ENCODE results near the gene ATXN2. TPM values are rescaled to one million over a fixed set of nuclear protein-coding genes. Genes with fewer than 3 reads are reported as not detected.

Gene ATXN2
- polyA plus RNA-seq, 1 experiment, result 19.1 TPM

DNA sequence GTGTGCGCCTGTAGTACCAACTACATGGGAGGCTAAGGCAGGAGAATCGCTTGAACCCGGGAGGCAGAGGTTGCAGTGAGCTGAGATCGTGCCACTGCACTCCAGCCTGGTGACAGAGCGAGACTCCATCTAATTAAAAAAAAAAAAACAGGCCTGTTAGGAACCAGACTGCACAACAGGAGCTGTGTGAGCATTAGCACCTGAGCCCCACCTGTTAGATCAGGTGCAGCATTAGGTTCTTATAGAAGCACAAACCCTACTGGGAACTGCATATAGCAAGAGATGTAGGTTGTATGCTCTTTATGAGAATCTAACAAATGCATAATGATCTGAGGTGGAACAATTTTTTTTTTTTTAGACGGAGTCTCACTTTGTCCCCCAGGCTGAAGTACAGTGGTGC lies 8.6 kb downstream of the ATXN2 start:
- Histone ChIP-seq H3K27ac (ENCODE audit: low read depth, low read length) (no peak overlapping the region), H3K4me3 (ENCODE audit: low read depth, low read length) (no peak overlapping the region), H3K9me3 (ENCODE audit: control insufficient read depth, insufficient read depth, low read length) (no peaks in the 10 kb centered on the region), H3K27me3 (ENCODE audit: control insufficient read depth, insufficient read depth, low read length) (no peaks in the 10 kb centered on the region)
- no peak for DNase-seq (ENCODE audit: low read depth, low spot score)
- ChIA-PET CTCF (no interaction called here), POLR2A (no interaction called here)
- TF ChIP-seq, protein P1, sequence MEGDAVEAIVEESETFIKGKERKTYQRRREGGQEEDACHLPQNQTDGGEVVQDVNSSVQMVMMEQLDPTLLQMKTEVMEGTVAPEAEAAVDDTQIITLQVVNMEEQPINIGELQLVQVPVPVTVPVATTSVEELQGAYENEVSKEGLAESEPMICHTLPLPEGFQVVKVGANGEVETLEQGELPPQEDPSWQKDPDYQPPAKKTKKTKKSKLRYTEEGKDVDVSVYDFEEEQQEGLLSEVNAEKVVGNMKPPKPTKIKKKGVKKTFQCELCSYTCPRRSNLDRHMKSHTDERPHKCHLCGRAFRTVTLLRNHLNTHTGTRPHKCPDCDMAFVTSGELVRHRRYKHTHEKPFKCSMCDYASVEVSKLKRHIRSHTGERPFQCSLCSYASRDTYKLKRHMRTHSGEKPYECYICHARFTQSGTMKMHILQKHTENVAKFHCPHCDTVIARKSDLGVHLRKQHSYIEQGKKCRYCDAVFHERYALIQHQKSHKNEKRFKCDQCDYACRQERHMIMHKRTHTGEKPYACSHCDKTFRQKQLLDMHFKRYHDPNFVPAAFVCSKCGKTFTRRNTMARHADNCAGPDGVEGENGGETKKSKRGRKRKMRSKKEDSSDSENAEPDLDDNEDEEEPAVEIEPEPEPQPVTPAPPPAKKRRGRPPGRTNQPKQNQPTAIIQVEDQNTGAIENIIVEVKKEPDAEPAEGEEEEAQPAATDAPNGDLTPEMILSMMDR (IDR thresholded peaks at IDR 0.05; ENCODE audit: low read depth, low read length), result no peak

DNA sequence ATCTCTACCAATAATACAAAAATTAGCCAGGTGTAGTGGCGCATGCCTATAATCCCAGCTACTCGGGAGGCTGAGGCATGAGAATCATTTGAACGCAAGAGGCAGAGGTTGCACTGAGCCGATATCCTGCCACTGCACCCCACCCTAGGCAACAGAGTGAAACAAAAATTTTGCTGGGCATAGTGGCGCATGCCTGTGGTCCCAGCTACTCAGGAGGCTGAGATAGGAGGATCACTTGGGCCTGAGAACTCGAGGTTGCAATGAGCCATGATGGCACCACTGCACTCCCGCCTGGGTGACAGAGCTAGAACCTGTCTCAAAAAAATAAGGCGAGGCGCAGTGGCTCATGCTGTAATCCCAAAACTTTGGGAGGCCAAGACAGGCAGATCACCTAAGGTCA lies 9.5 kb downstream of the ATXN2 start:
- CTCF ChIA-PET, result no interaction called here

DNA sequence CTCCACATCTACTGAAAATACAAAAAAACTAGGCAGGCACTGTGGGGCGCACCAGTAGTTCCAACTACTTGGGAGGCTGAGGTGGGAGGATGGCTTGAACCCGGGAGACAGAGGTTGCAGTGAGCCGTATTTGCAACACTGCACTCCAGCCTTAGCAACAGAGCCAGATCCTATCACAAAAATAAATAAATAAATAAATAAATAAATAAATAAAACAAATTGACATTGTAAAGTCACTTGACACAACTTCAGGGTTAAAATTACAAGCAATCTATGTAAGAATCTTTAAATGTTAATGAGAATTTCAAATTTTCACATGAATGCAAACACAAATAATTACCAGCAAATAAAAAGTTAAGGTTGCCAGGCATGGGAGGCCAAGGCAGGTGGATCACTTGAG lies 11.1 kb downstream of the ATXN2 start:
- Histone ChIP-seq H3K27me3 (ENCODE audit: control insufficient read depth, insufficient read depth, low read length) (no peaks in the 10 kb centered on the region), H3K27ac (ENCODE audit: low read depth, low read length) (no peak overlapping the region), H3K9me3 (ENCODE audit: control insufficient read depth, insufficient read depth, low read length) (no peaks in the 10 kb centered on the region; the same call in 1 of the 2 replicates), H3K4me3 (ENCODE audit: low read depth, low read length) (no peak overlapping the region)
- CTCF ChIA-PET, result no interaction called here
- TF ChIP-seq, protein P1 (IDR thresholded peaks at IDR 0.05; ENCODE audit: low read depth, low read length), result no peak
- POLR2A ChIA-PET, result no interaction called here
- no peak for DNase-seq (ENCODE audit: low read depth, low spot score)

More for the DNA sequence above, 9.5 kb downstream of the ATXN2 start:
- Histone ChIP-seq H3K9me3 (ENCODE audit: control insufficient read depth, insufficient read depth, low read length) (no peaks in the 10 kb centered on the region; the same call in 1 of the 2 replicates), H3K4me3 (ENCODE audit: low read depth, low read length) (no peak overlapping the region), H3K27ac (ENCODE audit: low read depth, low read length) (no peak overlapping the region), H3K27me3 (ENCODE audit: control insufficient read depth, insufficient read depth, low read length) (no peaks in the 10 kb centered on the region)
- DNase-seq (ENCODE audit: low read depth, low spot score), result no peak
- POLR2A ChIA-PET, result no interaction called here
- TF ChIP-seq, protein P1 (IDR thresholded peaks at IDR 0.05; ENCODE audit: low read depth, low read length), result no peak

DNA sequence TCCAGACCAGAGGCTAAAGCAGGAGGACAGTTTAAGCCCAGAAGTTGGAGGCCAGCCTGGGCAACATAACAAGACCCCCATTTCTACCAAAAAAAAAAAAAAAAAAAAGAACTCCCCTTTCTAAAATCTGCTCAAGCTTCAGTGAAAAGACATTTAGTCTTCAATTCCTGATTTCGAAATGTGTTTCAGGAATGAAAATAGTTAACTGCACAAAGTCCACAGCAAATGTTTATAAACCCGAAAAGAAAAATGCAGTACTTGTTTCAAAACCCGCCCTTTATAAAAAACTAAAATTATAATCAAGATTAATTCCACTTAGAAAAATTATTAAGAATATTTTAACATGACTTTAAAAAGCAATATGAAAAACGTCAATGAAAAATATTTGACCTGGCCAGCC lies 12.1 kb downstream of the ATXN2 start:
- ChIA-PET CTCF (interaction anchor here (0.8 kb wide), 1 partner anchor 57 kb away, joined by 3 read pairs; no protein-coding TSS in a partner anchor), POLR2A (no interaction called here)
- TF ChIP-seq, protein P1 (IDR thresholded peaks at IDR 0.05; ENCODE audit: low read depth, low read length), result no peak
- Histone ChIP-seq H3K9me3 (ENCODE audit: control insufficient read depth, insufficient read depth, low read length) (no peaks in the 10 kb centered on the region; the same call in 1 of the 2 replicates), H3K27me3 (ENCODE audit: control insufficient read depth, insufficient read depth, low read length) (no peaks in the 10 kb centered on the region), H3K27ac (ENCODE audit: low read depth, low read length) (no peak overlapping the region), H3K4me3 (ENCODE audit: low read depth, low read length) (no peak overlapping the region)
- no peak for DNase-seq (ENCODE audit: low read depth, low spot score)

DNA sequence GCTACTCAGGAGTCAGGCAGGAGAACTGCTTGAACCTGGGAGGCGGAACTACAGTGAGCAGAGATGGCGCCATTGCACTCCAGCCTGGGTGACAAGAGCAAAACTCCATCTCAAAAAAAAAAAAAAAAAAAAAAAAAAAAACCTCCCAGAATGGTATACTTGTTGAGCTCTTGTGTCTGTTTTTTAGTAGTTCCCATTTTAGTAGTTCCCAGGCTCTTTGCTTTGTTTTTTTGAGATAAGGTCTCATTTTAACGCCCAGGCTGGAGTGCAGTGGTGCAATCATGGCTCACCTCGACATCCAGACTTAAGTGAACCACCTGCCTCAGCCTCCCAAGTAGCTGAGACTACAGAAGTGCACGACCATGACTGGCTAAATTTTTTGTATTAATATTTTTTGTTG lies 13.4 kb downstream of the ATXN2 start:
- POLR2A ChIA-PET, result interaction anchor here (0.7 kb wide), 3 partner anchors 9 to 844 kb away, joined by 3 to 5 read pairs (median 5); no protein-coding TSS in a partner anchor
- H3K9me3 ChIP-seq (ENCODE audit: control insufficient read depth, insufficient read depth, low read length), result no peaks in the 10 kb centered on the region; the same call in 1 of the 2 replicates
- H3K27me3 ChIP-seq (ENCODE audit: control insufficient read depth, insufficient read depth, low read length), result no peaks in the 10 kb centered on the region
- CTCF ChIA-PET, result no interaction called here
- no peak overlapping the region for H3K27ac ChIP-seq (ENCODE audit: low read depth, low read length)
- no peak for DNase-seq (ENCODE audit: low read depth, low spot score)
- H3K4me3 ChIP-seq (ENCODE audit: low read depth, low read length), result no peak overlapping the region
- TF ChIP-seq, protein P1 (IDR thresholded peaks at IDR 0.05; ENCODE audit: low read depth, low read length), result no peak

Data from AG04450 (cell line).